Tibial nerve (tissue), 4 donors: ENCODE measurements around the gene STARD10. TPM values are rescaled to one million over a fixed set of nuclear protein-coding genes. Genes with fewer than 3 reads are reported as not detected.
A peak's percentile ranks its signal among the peaks of the same experiment; 100 is the strongest.

ENCODE experiments used
- DNase-seq, 2 donors: peaks; one replicate each; pipeline ENCODE4 v3.0.0-alpha.2; 2019; ENCODE audit warnings: low spot score in 2 of 2
- H3K27ac ChIP-seq, 4 donors: fragments of 200-600 bp; sonication (generic) in 3 of 4; one replicate each; pipeline ENCODE4 v1.5.1; 2017 to 2019; ENCODE audit warnings: mild to moderate bottlenecking in 1 of 4
- H3K27me3 ChIP-seq, 2 donors: fragments of 200-600 bp; sonication (generic) in 1 of 2; one replicate each; pipeline versions ENCODE4 v1.5.1 to v1.6.0; 2017 to 2019
- H3K36me3 ChIP-seq, 3 donors: fragments of 200-600 bp; sonication (generic); one replicate each; pipeline ENCODE4 v1.5.1; 2018 to 2019
- H3K4me1 ChIP-seq, 4 donors: fragments of 200-600 bp; sonication (generic) in 3 of 4; one replicate each; pipeline ENCODE4 v1.5.1; 2017 to 2019
- H3K4me3 ChIP-seq, 4 donors: fragments of 200-600 bp; sonication (generic) in 3 of 4; one replicate each; pipeline ENCODE4 v1.5.1; 2017 to 2019; ENCODE audit warnings: mild to moderate bottlenecking in 1 of 4, moderate library complexity in 1 of 4
- H3K9me3 ChIP-seq, 4 donors: fragments of 200-600 bp; sonication (generic) in 3 of 4; one replicate each; pipeline ENCODE4 v1.5.1; 2017 to 2019
- CTCF ChIP-seq, 5 experiments: fragments of 200-600 bp in 3 of 5; fragments of 450-650 bp in 2 of 5; sonication (generic) in 3 of 5; IDR thresholded peaks; one replicate each; pipeline ENCODE4 v1.5.1; 2016 to 2019; ENCODE audit warnings: antibody characterized with exemption in 5 of 5, mild to moderate bottlenecking in 3 of 5, moderate library complexity in 2 of 5
- EP300 ChIP-seq, 2 donors: sonication (generic); formaldehyde crosslinking; IDR thresholded peaks; one replicate each; pipeline ENCODE4 v1.6.1; 2017; ENCODE audit warnings: antibody characterized with exemption in 2 of 2, mild to moderate bottlenecking in 1 of 2
- POLR2A ChIP-seq, 2 donors: fragments of 450-650 bp; IDR thresholded peaks; one replicate each; pipeline ENCODE4 v1.6.1; 2017; ENCODE audit warnings: antibody characterized with exemption in 2 of 2, mild to moderate bottlenecking in 2 of 2, moderate library complexity in 2 of 2
- WGBS, 2 donors: methylation state at CpG; one replicate each; pipeline ENCODE4 v1.1.5; 2018; 5-methylcytosine and 5-hydroxymethylcytosine counted together
- total RNA-seq, 4 donors: library from RNA; depleted of rRNA; stranded (reverse); fragments of >200 nt; gene quantifications; one replicate each; pipeline ENCODE4 v1.1.0, GENCODE V29; 2016

The STARD10 gene
- total RNA-seq, 4 donors from 2014 or later, result 19.4 to 31.5 (median 23.7) TPM

- peak overlapping the region; percentile 17 to 82 (median 63) for H3K4me3 ChIP-seq
- H3K36me3 ChIP-seq, result no peaks in the 10 kb centered on the region
- 87 to 90% methylated on average over 10 of the region's 10 CpGs for WGBS, 2 donors
- TF ChIP-seq CTCF (IDR thresholded peaks at IDR 0.05), result no peak
- no peak for TF ChIP-seq POLR2A (IDR thresholded peaks at IDR 0.05)
- TF ChIP-seq EP300 (IDR thresholded peaks at IDR 0.05), result no peak
- peak overlapping the region in 2 of 4 donors; percentile 77 to 79 for H3K27ac ChIP-seq
- no peaks in the 10 kb centered on the region for H3K27me3 ChIP-seq
- no peaks in the 10 kb centered on the region for H3K9me3 ChIP-seq
- DNase-seq, result no peak
- peaks cover 0 to 53% (median 30%) of the 10 kb centered on the region in 4 donors for H3K4me1 ChIP-seq
Observed at GRCh38 chr11:72780296-72781062, 13.4 kb downstream of the STARD10 start.

DNA sequence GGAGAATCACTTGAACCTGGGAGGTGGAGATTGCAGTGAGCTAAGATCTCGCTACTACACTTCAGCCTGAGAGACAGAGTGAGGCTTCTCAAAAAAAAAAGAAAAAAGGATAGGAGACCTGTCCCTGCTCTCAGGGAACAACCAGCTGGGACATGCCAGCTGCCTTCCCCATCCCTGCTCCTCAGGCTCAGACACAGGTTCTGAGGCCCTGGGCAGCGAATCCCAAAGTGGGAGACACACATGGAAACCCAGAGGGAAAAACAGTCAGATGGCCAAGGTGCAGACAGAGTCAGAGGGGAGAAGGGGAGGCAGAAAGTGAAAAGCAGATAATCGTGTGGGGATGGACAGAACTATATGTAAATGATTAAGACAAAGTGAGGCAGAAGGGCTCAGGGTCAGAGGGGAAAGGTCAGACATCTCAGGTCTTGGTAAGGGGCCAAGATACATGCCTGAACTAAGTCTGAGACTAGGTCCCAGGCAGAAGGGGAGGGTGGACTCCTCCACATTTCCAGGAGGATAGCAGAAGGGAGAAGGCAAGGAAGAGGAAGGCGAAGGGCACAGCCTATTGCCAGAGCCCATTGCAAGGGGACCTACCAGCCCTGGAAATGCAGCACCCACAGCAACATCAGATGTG, 14.2 kb downstream of the STARD10 start:
- Histone ChIP-seq H3K4me3 (peak overlapping the region in 1 of 4 donors; percentile 71), H3K27ac (peak overlapping the region in 2 of 4 donors; percentile 45 to 77), H3K9me3 (no peaks in the 10 kb centered on the region), H3K36me3 (no peaks in the 10 kb centered on the region), H3K4me1 (peaks cover 0 to 53% (median 30%) of the 10 kb centered on the region in 4 donors), H3K27me3 (no peaks in the 10 kb centered on the region)
- TF ChIP-seq EP300 (IDR thresholded peaks at IDR 0.05), result no peak
- no peak for TF ChIP-seq CTCF (IDR thresholded peaks at IDR 0.05)
- TF ChIP-seq POLR2A (IDR thresholded peaks at IDR 0.05), result no peak
- DNase-seq, result no peak
- 85 to 88% methylated on average over 4 of the region's 4 CpGs for WGBS, 2 donors

GRCh38 chr11:72778535-72779494, 15.0 kb downstream of the STARD10 start:
- Histone ChIP-seq H3K27ac (no peak overlapping the region), H3K27me3 (no peaks in the 10 kb centered on the region), H3K36me3 (no peaks in the 10 kb centered on the region), H3K4me1 (peaks cover 0 to 58% (median 30%) of the 10 kb centered on the region in 4 donors), H3K4me3 (no peak overlapping the region), H3K9me3 (no peaks in the 10 kb centered on the region)
- WGBS, 2 donors, result 88% methylated on average over 7 of the region's 7 CpGs
- DNase-seq, result no peak
- TF ChIP-seq EP300 (IDR thresholded peaks at IDR 0.05) (no peak), POLR2A (IDR thresholded peaks at IDR 0.05) (no peak), CTCF (IDR thresholded peaks at IDR 0.05) (no peak)

- Histone ChIP-seq H3K4me1 (peaks cover 0 to 68% (median 31%) of the 10 kb centered on the region in 4 donors), H3K27ac (peak overlapping the region in 1 of 4 donors; percentile 17)
- DNase-seq, result no peak
Observed at GRCh38 chr11:72777755-72778278, 16.0 kb downstream of the STARD10 start.

More at GRCh38 chr11:72777755-72778278, 16.0 kb downstream of the STARD10 start:
- TF ChIP-seq CTCF (IDR thresholded peaks at IDR 0.05) (no peak), POLR2A (IDR thresholded peaks at IDR 0.05) (no peak), EP300 (IDR thresholded peaks at IDR 0.05) (no peak)
- Histone ChIP-seq H3K27me3 (no peaks in the 10 kb centered on the region), H3K36me3 (no peaks in the 10 kb centered on the region), H3K9me3 (no peaks in the 10 kb centered on the region), H3K4me3 (no peak overlapping the region)
- 47 to 59% methylated on average over 5 of the region's 5 CpGs for WGBS, 2 donors
